NCI-H128 (cell line): ENCODE measurements around the gene GPR137B.
"Not testable (repeated sequence)": the region's sequence is repeated elsewhere in the genome, so short reads cannot be mapped to it uniquely, and the experiment has no call there.

ENCODE experiments used
- DNase-seq: peaks from one replicate; lab custom pipeline; 2025; ENCODE audit not compliant: unreplicated experiment; lab: John Stamatoyannopoulos, UW

Gene GPR137B

DNA sequence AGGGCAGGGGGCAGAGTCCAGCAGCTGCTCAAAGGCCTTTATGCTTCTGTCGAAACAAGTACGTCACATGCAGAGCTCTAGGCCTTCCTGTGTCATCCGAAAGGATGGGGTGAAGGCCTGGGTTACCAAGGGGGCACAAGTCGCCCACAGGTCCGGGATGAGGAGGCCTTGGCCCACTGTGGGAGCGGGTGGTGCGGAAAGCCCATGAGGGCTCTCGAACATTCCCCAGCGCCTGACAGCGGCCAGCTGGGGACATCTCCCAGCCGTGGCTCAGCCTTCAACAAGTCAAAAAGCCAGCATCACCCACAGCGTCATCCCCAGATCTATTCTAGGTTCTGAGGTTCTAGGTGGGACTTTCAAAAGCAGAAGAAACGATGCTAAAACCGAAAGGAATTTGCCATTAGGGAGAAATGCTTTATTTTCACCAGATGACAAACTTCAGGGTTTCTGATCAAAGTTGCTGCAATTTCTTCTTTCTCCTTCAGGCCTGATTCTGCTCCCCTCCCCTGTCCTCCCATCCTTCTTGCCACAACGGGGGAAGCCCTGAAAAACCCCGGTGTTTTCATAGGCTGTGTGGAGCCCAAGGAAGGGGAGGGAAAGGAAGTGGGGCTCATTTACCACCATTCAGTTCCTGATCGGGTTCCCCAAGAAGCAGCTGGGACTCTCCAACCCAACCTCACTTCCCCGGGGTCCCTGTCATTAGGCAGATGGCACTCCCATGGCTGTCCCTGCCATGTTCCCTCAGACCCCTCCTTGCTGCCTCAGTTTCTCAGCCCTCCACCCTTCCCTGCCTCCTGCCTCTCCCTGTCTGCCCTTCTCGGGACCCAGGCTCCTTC is 17.6 kb downstream of the GPR137B start:
- no peak for DNase-seq

DNA sequence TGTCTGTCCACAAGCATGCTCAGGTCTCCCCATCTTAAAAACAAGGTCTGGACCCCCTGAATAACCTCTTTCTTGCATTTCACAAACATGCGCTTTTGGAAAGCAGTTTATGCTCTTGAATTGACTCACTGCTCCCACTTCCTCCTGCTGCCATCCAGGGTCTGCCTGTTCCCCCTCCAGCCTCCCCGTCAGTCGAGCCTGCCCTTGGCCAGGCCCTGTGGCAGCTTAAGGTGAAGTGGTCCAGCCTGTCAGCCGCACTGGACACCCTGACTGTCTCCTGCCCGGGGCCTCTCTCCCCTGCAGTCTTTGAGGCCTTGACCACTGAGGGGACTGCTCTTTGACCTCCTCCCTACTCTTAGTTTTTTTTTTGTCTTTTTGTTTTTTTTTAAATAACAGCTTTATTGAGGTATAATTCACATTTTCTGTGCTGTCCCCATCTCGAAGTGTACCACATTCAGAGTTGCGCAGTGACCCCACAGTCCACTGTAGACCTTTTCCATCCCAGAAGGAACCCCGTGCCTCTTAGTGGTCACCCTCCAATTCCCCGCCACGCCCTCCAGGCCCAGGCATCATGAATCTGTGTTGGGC is 18.3 kb downstream of the GPR137B start:
- DNase-seq = no peak

DNA sequence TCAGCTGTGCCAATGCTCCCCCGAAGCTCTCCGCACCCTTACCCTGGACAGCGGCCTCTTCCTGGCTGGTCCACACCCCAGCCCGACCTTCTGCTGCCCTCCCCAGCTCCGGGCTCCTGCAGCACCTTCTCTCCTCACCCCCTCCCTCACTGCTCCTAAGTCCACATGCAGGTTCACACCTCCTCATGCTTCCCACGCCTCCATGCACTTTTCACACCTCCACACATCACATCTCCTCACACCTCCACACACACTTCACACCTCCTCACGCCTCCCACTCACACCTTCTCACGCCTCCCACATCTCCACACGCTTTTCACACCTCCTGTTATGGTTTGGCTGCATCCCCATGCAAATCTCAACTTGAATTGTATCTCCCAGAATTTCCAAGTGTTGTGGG is 18.9 kb downstream of the GPR137B start:
- DNase-seq = no peak

DNA sequence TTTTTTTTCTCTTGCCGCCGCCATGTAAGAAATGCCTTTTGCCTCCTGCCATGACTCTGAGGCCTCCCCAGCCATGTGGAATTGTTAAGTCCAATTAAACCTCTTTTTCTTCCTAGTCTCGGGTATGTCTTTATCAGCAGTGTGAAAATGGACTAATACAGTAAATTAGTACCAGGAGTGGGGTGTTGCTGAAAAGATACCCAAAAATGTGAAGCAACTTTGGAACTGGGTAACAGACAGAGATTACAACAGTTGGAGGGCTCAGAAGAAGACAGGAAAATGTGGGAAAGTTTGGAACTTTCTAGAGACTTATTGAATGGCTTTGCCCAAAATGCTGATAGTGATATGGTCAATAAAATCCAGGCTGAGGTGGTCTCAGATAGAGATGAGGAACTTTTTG is 19.4 kb downstream of the GPR137B start:
- not testable (repeated sequence) for DNase-seq

DNA sequence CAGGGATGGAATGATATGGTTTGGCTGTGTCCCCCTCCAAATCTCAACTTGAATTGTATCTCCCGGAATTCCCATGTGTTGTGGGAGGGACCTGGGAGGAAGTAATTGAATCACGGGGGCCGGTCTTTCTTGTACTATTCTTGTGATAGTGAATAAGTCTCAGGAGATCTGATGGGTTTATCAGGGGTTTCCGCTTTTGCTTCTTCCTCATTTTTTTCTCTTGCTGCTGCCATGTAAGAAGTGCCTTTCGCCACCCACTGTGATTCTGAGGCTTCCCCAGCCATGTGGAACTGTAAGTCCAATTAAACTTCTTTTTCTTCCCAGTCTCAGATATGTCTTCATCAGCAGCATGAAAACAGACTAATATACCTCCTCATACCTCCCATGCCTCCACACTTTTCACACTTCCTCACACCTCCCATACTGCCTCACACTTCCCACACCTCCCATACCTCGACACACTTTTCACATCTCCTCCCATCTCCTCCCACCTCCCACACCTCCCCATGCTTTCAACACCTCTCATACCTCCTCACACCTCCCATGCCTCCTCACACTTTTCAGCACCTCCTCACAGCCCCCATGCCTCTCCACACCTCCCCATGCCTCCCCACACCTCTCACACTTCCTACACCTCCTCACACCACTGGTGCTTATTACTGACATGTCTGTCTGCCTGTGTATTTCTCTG is 21.3 kb downstream of the GPR137B start:
- no peak for DNase-seq

DNA sequence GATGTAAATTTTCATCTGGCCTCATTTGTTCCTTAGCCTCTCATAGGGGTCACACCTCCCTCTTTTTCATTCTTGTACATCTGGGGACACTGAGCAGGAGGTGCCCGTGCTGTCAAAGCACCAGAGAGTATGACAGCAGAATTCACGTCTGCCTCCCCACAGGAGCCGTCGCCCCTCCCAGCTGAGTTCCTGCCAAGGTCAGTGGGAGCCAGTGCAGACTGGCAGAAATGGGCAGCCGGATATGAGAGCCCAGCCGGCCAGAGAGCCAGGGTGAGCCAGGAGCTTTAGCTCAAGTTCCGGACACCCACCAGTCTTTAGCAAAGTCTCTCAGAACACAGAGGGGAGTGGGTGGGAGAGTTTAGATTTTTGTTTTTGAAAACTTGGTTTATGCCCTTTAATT is 21.9 kb downstream of the GPR137B start:
- DNase-seq = no peak

DNA sequence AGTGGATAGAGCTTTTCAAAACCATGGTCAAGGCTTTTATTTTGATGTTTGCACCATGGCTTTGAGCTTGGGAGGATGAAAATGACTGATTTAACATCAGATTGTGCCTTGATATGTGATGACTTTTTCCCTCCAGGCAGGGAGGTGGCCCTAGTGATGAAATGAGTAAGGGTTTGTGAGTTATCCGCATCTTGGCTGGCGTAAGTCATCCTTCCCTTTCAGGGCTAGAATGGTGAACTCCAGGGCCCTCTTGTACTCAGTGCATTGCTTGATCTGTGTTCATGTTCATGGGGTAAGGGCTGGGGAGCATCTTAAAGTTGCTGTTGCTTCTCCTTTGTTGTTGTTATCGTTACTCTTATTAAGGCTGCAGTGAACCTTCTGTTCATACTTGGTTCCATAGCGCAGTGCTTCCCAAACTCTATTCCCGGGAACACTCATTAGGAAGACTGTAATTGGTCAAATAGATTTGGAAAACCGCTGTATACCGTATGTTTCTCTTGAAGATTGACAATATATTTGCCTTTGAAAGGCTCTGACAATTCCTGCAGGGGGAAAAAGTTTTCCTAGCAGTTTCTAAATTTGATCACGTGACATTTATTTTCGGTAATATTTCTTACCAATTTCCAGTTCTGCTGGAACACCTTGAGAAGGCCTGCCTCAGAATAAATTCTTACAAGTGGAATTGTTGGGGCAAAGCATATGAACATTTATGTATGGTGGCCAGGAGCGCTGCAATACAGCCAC is 23.1 kb downstream of the GPR137B start:
- DNase-seq = no peak

DNA sequence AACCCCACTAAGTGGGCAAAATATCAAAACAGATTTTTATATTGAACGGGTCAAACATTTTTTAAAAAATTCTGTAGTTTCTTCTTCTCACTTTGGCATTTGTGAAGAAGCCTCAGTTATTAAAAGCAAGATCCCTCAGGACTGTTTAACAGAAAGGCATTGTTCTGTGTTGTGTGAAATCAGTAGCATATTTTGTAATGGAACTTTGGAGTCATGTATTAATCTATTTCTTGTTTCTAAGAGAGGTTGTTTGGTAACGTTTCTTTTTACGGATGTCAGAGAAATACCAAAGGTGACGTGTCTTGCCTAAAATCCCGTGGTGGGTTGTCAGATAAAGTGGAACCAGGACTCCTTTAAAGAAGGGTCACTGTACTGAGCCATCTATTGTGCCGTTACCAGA is 23.7 kb downstream of the GPR137B start:
- no peak for DNase-seq

DNA sequence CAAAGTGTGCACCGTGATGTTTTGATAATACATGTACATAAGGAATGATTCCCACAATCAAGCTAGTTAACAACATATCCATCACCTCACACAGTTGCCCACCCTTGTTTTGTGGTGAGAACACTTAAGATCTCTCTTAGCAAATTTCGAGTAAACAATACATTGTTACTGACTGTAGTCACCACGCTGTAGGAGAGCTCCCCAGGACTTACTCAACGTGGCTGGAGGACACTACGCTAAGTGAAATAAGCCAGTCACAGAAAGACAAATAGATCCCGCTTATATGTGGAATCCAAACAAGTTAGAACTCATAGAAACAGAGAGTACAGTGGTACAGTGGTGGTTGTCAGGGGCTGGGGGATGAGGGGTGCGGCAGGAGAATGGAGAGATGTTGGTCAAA is 24.8 kb downstream of the GPR137B start:
- no peak for DNase-seq

DNA sequence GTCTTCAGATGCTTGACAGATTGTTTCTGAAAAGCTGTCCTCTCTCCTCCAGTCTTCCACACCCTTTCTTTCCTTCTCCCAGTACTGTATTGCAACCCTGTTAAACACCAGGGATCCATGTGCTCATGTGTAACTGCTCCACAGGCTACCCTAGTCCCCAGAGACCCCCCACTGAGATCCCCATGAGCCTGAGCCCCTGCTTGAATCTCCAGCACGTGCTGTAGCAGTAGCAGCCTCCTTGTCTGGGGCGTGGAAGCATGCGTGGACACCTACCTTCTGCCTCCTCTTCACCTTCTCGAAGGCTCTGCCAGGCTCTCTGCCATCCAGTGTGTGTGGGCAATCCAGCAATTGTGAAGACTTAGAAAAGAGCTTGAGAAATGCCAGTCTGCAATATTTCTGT is 25.2 kb downstream of the GPR137B start:
- DNase-seq = no peak

DNA sequence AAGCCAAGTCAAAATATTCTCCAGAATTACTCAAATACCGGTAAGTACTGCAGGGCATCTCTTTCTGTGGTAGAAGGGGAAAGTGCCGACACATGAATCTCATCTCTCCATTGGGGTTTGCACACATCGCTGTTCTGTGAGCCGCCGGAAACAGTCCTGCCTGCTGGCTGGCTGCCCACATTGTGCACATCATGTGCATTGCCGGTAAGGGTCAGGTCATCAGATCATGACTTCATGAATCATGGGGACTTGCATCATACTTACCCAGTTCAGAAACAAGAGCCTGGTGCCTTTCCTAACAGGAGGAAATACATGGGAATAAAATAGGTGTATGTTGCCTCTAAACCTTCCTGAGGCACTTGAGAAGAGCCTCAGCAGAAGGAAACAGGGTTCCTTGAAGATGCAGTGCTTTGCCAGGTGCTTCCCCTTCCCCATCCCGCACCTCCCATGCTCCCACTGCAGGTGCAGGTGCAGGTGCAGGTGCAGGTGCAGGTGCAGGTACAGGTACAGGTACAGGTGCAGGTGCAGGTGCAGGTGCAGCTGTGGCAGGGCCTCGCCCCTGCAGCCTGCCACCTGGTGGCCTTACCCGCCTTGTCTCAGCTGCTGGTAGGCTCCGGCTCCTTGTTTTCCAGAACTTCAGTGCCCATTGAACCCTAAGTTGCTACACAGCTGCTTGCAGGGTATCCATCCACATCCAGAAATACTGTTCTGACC is 26.5 kb downstream of the GPR137B start:
- DNase-seq = no peak

DNA sequence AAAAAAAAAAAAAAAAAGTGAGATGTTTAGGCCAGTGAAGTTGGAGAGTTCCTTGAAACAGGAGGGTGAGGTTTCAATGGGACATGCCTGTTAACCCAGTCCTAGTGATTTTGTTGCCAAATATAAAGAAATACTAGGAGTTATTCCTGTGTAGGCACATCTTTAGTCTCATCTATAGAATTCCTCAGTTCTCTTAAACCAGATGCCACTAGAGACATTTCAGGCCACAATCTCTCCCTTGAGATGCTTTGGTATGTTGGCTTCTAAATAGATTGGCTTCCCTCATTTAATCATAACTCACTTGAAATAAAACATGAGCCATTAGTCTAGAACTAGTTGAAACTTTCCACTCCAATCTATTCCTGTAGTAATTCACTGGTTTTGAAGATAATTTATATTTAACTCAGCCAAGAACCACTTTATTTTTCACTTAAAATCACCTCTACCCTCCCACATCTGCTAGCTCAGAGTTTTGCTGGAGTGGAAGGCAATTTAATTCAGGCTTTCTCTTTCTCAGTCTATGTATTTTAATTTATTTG is 29.8 kb downstream of the GPR137B start:
- DNase-seq = no peak

DNA sequence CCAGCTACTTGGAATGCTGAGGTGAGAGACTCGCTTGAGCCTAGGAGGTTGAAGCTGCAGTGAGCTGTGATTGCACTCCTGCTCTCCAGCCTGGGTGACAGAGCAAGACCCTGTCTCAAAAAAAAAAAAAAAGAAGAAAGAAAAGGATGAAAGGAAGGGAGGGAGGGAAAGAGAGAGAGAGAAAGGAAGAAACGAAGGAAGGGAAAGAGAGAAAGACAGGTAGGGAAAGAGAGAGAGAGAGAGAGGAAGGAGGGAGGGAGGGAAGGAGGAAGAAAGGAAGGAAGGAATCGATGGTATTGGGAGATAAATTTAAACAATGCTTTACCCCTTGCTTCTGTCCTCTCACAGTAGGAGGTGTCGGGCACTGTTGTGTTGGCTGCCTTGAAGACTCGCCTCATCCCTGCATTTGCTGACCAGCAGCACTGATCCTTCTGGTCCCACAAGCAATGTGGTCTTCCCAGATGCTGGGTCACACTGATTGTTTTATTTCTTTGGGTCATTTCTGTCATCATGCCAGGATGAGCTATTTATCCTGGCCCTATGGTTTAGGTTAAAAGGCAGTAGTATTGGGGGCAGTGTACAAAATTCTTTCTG is 30.9 kb downstream of the GPR137B start:
- DNase-seq = no peak

DNA sequence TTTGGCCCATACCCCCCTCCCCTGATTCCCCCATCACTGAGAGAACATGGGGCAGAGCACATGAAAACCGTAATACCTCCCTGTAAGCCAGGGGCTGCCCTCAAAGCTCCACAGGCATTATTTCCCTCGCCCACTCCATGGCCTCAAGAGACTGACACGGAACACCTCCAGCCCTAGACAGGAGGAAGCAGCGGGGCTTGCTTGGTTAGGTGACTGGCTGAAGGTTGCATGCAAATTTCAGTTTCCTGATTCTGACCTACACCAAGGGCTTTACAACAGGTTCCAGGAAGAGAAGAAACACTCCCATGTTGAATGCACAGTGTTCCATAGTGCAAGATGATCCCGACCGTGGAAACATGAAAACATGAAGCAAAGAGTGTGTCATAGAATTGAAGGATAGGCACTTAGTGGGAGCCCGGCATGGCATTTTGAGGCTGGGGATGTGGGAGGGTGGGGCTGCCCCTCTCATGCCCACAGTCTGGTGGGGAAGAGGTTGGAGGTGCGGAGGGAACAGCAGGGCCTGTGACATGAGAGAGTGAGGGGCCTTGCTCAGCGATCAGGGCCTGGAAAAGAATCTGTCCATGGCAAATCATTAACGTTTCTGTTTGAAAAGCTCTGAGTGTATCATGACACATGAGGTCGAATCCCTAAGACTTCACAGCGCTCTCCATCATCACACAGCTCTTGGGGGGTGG is 33.5 kb downstream of the GPR137B start:
- no peak for DNase-seq

DNA sequence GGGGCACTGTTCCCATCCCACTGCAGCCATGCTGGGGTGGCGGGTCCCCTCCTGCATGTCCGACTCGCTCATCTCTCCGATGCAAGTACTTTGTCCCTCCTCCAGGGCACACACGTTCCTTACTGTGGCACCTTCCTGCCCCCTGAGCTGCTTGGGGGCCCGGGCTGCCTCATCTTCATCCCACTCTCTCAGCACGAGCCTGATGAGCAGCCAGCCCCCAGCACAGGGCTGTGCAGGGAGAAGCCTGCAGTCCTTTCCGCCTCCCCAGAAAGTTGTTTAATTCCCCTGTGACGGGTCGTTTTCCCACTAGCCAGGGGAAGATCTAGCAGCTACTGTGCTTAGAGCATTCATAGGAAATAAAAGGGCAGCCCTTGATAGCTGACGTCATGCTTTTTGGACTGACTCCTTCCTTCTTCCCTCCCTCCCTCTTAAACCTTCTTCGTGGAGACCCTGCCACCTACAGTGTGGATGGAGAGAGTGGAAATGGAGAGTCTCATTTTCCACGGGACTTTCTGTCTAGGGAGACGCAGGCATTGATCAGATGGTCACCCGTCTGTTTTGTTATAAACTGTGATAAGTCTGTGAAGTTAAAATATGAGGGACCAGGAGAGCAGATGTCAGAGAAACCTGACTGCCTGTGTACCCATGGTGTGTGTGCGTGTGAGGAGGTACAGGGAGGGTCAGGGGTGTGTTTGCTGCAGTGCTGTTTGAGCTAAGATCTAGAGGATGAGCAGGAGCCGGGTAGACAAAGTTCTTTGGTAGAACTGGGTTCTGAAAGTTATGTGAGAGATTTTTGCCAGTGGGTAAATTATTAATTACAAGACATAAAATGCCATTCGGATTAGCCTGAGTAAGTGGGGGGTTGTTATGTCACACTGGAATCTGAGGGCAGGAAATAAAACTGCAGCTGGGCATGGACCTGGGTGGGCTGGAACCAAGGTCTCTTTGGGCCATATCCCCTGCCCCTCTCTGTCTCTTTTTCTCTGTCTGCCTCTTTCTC is 34.3 kb downstream of the GPR137B start:
- DNase-seq = no peak

DNA sequence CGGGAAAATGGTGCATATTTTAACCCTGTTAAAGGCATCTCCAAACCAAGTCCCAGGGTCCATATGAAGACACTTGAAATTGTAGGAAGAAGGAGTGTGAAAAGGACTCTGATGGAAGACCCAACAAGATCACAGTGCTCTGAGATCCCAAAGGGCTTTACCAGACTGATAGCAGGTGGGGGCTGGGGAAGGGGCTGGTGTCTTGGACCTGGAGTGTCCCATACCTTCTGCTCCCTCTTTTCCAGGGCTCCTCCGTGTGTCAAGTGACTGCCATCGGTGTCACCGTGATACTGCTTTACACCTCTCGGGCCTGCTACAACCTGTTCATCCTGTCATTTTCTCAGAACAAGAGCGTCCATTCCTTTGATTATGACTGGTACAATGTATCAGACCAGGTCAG is 37.3 kb downstream of the GPR137B start:
- DNase-seq = no peak

DNA sequence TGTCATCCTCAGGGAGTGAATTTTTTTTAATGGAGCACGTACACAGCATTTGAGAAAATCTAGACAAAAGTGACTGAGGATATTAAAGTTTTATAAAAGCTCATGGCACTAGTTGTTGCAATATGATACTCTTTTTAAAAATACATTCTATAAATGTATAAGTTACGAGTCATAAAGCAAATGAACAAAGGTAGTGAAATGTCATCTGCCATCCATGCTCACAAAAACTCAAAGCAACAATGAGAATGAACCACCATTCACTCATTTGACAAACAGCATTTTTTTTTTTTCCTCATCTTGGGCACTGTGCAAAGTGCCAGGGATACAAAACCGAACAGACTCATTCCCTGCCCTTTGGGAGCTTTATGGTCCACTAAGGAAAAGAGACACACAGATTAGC is 38.7 kb downstream of the GPR137B start:
- no peak for DNase-seq

DNA sequence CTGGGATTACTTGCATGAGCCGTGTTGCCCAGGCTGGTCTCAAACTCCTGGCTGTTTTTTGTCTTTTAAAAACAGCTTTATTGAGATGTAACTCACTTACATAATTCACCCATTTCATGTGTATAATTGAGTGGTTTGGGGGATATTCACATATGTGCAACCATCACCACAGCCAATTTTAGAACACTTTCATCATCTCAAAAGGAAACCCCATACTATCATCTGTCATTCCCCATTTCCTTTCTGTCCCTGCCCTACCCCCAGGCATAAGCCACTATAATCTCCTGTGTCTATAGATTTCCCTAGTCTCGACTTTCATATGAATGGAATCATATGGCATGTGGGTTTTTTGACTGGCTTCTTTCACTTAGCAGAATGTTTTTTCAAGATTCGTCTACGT is 43.3 kb downstream of the GPR137B start:
- DNase-seq = no peak
